NB4 (cell line): Measurements from ENCODE around the gene XXYLT1.

ENCODE experiments used
- CTCF ChIP-seq: IDR thresholded peaks from one replicate; pipeline ENCODE4 v1.5.1; 2012; ENCODE audit warnings: low read depth, low read length
- POLR2A ChIP-seq: IDR thresholded peaks from 2 replicates; pipeline ENCODE4 v1.6.1; 2011; ENCODE audit warnings: mild to moderate bottlenecking; ENCODE audit not compliant: insufficient read length; ENCODE audit errors: extremely low read depth
- TF ChIP-seq, protein P1 (sequence below): IDR thresholded peaks from 2 replicates; pipeline ENCODE4 v1.6.1; 2011; ENCODE audit warnings: low read depth, low read length

DNA sequence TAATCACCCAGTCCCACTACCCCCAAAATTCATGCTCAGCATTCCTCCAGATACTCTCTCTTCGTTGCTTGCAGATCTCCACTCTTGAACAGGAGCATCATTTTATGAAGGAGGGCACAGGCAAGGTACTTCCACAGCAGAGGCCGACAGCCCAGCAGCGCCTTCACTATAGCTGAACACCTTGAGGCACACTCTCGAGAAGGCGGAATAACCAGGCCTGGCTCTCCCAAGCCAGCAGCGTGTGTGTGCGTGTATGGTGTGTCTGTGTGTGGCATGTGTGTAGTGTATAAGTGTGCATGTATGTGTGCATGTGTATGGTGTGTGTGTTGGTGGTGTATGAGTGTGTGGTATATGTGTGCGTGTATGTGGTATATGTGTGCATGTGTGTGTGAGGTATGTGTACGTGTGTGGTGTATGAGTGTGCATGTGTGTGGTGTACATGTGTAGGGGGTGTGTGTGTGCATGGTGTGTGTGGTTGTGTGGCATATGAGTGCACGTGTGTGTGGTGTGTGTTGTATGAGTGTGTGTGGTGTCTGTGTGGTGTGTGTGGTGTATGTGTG, 161.8 kb downstream of the XXYLT1 start:
- no peak for TF ChIP-seq CTCF
- TF ChIP-seq POLR2A: no peak
- TF ChIP-seq, protein P1, sequence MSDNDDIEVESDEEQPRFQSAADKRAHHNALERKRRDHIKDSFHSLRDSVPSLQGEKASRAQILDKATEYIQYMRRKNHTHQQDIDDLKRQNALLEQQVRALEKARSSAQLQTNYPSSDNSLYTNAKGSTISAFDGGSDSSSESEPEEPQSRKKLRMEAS: no peak
